ENCODE measurements around the gene EMC6.

EMC6 gene

GRCh38 chr17:3668279-3669084 is at the start of gene EMC6, which contains the start of gene TAX1BP3:
EMC6 (plus strand) TSS chr17:3668812; CDS start chr17:3669147, 335 bp downstream.
TAX1BP3 (minus strand) TSS chr17:3668578; CDS start chr17:3668526, 52 bp downstream.
- Histone ChIP-seq H3K4me3 (IDR thresholded peaks at IDR 0.05; ENCODE audit: insufficient read depth, low read depth, low read length) (no peak within 1 kb of the TSS), H3K27me3 (ENCODE audit: insufficient read depth, low read depth) (no peaks in the 10 kb centered on the region), H3K4me2 (peak within 1 kb of the TSS; percentile 76), H3K4me1 (ENCODE audit: low read depth, poor library complexity, severe bottlenecking) (peaks cover 11% of the 10 kb centered on the region), H3K9ac (peak within 1 kb of the TSS; percentile 58; the same call in 1 of the 2 replicates), H4K20me1 (ENCODE audit: insufficient read depth) (no peaks in the 10 kb centered on the region), H3K36me3 (ENCODE audit: insufficient read depth) (no peaks in the 10 kb centered on the region), H3K79me2 (ENCODE audit: insufficient read depth, low read depth) (peaks cover 21% of the 10 kb centered on the region), H3K27ac (peak within 1 kb of the TSS; percentile 43; the same call in 1 of the 2 replicates), H2AFZ (ENCODE audit: low read depth) (peak within 1 kb of the TSS; percentile 57; the same call in 1 of the 2 replicates)
- TF ChIP-seq, protein P1, sequence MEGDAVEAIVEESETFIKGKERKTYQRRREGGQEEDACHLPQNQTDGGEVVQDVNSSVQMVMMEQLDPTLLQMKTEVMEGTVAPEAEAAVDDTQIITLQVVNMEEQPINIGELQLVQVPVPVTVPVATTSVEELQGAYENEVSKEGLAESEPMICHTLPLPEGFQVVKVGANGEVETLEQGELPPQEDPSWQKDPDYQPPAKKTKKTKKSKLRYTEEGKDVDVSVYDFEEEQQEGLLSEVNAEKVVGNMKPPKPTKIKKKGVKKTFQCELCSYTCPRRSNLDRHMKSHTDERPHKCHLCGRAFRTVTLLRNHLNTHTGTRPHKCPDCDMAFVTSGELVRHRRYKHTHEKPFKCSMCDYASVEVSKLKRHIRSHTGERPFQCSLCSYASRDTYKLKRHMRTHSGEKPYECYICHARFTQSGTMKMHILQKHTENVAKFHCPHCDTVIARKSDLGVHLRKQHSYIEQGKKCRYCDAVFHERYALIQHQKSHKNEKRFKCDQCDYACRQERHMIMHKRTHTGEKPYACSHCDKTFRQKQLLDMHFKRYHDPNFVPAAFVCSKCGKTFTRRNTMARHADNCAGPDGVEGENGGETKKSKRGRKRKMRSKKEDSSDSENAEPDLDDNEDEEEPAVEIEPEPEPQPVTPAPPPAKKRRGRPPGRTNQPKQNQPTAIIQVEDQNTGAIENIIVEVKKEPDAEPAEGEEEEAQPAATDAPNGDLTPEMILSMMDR (conservative IDR thresholded peaks at IDR 0.05; ENCODE audit: low read depth, low read length), result no peak

DNA sequence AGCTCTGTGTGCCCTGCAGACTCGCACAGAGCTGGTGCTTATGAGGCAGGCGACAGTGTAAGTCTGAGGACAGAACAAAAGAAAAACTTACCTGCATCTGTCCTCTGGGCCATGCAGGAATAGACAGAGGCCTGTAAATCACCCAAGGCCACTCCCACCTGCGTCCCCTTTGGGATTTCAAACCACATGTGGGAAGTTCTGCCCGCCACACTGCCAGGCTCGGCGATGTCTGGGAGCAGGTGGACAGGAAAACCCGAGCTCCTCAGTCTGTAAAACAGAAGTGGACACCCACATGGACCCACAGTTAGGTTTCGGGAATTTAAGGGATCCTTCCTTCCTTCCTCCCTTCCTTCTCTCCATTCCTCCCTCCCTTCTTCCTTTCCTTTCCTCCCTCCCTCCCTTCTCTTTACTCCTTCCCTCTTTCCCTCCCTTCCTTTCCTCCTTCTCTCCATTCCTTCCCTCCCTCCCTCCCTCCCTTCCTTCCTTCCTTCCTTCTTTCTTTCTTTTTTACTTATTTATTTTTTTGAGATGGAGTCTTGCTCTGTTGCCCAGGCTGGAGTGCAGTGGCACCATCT is 47.4 kb upstream of the EMC6 start:
- H3K27me3 ChIP-seq (ENCODE audit: insufficient read depth, low read depth), result no peaks in the 10 kb centered on the region
- H3K36me3 ChIP-seq (ENCODE audit: insufficient read depth), result no peaks in the 10 kb centered on the region
- TF ChIP-seq, protein P1 (conservative IDR thresholded peaks at IDR 0.05; ENCODE audit: low read depth, low read length), result no peak
- no peak overlapping the region for H3K4me3 ChIP-seq (IDR thresholded peaks at IDR 0.05; ENCODE audit: insufficient read depth, low read depth, low read length)
- no peak overlapping the region for H3K9ac ChIP-seq
- no peaks in the 10 kb centered on the region for H4K20me1 ChIP-seq (ENCODE audit: insufficient read depth)
- no peaks in the 10 kb centered on the region for H3K4me1 ChIP-seq (ENCODE audit: low read depth, poor library complexity, severe bottlenecking)
- no peaks in the 10 kb centered on the region for H3K79me2 ChIP-seq (ENCODE audit: insufficient read depth, low read depth)
- H2AFZ ChIP-seq (ENCODE audit: low read depth), result no peak overlapping the region
- no peak overlapping the region for H3K27ac ChIP-seq
- H3K4me2 ChIP-seq, result no peak overlapping the region

DNA sequence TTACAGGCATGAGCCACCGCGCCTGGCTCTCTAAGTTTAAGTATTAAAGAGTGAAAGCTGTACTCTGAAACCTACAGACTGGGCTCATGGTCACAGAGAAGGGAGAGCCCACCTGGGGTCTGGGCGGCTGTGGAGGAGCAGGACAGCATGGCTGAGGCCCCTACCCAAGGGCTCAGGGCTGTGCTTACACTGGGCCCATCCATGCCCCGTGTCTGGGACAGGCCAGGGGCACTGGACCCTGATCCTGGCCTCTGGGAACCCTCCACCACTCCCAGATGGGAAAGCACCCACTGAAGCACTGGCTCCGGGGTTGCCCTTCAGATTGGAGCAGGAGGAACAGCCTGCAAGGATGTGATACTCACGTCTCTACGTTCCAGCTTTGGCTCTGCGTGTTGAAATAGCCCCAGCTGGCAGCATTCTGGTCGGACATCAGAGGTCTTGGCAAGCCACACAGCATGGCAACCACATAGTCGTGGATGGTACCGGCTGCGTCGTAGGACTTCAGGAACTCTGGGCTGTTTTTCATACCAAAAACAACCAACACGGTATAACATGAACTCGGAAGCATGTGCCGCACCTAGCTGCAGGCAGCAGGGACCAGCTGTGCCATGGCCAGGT is 45.5 kb upstream of the EMC6 start:
- Histone ChIP-seq H2AFZ (ENCODE audit: low read depth) (no peak overlapping the region), H4K20me1 (ENCODE audit: insufficient read depth) (no peaks in the 10 kb centered on the region), H3K27me3 (ENCODE audit: insufficient read depth, low read depth) (no peaks in the 10 kb centered on the region), H3K4me3 (IDR thresholded peaks at IDR 0.05; ENCODE audit: insufficient read depth, low read depth, low read length) (no peak overlapping the region), H3K4me2 (no peak overlapping the region), H3K4me1 (ENCODE audit: low read depth, poor library complexity, severe bottlenecking) (no peaks in the 10 kb centered on the region), H3K36me3 (ENCODE audit: insufficient read depth) (no peaks in the 10 kb centered on the region), H3K79me2 (ENCODE audit: insufficient read depth, low read depth) (no peaks in the 10 kb centered on the region), H3K9ac (no peak overlapping the region), H3K27ac (no peak overlapping the region)
- TF ChIP-seq, protein P1 (conservative IDR thresholded peaks at IDR 0.05; ENCODE audit: low read depth, low read length), result no peak

DNA sequence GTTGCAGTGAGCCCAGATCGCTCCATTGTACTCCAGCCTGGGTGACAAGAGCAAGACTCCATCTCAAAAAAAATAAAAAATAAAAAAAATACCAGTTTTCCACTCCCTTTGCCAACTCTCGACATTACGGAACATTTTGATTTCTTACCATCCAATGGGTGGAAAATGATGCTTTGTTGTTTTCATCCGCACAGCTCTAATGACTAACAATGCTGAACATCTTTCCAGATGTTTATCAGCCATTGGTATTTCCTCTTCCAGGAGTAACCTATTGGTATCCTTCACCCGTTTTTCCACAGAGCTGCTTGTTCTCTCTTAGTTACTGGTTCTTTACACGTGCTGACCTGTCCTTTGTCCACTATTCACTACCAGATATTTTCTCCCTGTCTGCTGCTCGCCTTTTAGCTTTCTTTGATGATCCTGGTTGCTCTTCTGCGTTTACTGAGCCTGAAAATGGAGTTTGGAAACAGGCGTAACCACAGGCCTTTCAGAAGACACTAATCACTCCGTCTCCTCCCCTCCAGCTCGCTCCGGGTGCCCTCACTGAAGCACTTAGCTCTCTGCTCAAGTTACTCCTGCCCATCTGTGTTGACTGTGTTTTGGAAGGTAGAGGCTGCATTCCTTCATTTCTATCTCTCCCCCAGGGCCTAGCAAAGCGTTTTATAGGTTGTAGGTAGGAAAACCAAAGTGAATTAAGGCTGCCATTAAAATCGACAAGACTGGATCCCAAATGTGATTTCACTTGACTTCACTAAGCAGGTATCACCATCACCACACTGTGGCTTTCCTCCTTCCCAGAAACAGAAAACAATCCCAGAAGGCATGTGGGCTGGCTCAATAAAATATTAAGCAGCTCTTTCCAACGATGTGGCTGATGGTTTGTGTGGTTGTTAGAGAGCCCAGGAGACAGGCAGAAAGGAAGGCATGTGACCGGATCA is 41.5 kb upstream of the EMC6 start:
- Histone ChIP-seq H3K4me3 (IDR thresholded peaks at IDR 0.05; ENCODE audit: insufficient read depth, low read depth, low read length) (no peak overlapping the region), H3K4me2 (no peak overlapping the region), H3K79me2 (ENCODE audit: insufficient read depth, low read depth) (no peaks in the 10 kb centered on the region), H3K27ac (no peak overlapping the region), H3K9ac (no peak overlapping the region), H3K36me3 (ENCODE audit: insufficient read depth) (no peaks in the 10 kb centered on the region), H3K27me3 (ENCODE audit: insufficient read depth, low read depth) (no peaks in the 10 kb centered on the region), H4K20me1 (ENCODE audit: insufficient read depth) (no peaks in the 10 kb centered on the region), H2AFZ (ENCODE audit: low read depth) (no peak overlapping the region), H3K4me1 (ENCODE audit: low read depth, poor library complexity, severe bottlenecking) (no peaks in the 10 kb centered on the region)
- TF ChIP-seq, protein P1 (conservative IDR thresholded peaks at IDR 0.05; ENCODE audit: low read depth, low read length), result no peak

Measured in KMS-11 (cell line).